Fibroblast of lung (primary cell): ENCODE data around the gene HOXA9.

ENCODE experiments used
- CTCF ChIP-seq, 2 donors: IDR thresholded peaks in 1 of 2; conservative IDR thresholded peaks in 1 of 2; 1 replicate in 1 of 2; 2 replicates in 1 of 2; pipeline ENCODE4 v1.5.1; 2011 to 2012; ENCODE audit warnings: low read length in 2 of 2, control low read depth in 1 of 2, inconsistent platforms in 1 of 2, low read depth in 1 of 2, mild to moderate bottlenecking in 1 of 2
- EZH2 ChIP-seq: IDR thresholded peaks from 2 replicates; pipeline ENCODE4 v1.5.1; 2012; ENCODE audit warnings: low read length, control low read depth, mild to moderate bottlenecking; ENCODE audit errors: missing control alignments

- TF ChIP-seq CTCF (conservative IDR thresholded peaks at IDR 0.05 in 1 of 2, IDR thresholded peaks at IDR 0.05 in 1 of 2; ENCODE audit: low read depth in 1 of 2, low read length in 2 of 2) (no peak), EZH2 (no peak)
Measured at GRCh38 chr7:27214239-27214950, 49.1 kb upstream of the HOXA9 start.
